SK-N-SH (cell line): ENCODE results near the gene GOT1. TPM values are rescaled to one million over a fixed set of nuclear protein-coding genes. Genes with fewer than 3 reads are reported as not detected.

Experiments used
- CTCF ChIA-PET: fragments of 300-600, 350-600 bp; formaldehyde crosslinking; extraction: SDS; loops from one replicate; lab custom pipeline; 2021; lab: Yijun Ruan, JAX
- POLR2A ChIA-PET: fragments of 350-600 bp; sonication (Branson Sonifier 250); formaldehyde crosslinking; extraction: SDS; loops from one replicate; lab custom pipeline; 2020; ENCODE audit warnings: antibody characterized with exemption, inconsistent platforms; lab: Yijun Ruan, JAX
- DNase-seq: peaks from one replicate; pipeline ENCODE4 v3.0.0; 2012
- H2AFZ ChIP-seq: fragments of 200-600 bp; sonication (generic); 2 replicates; pipeline ENCODE4 v1.8.1; 2016; ENCODE audit warnings: antibody characterized with exemption, mild to moderate bottlenecking, low read depth
- H3F3A ChIP-seq: fragments of 200-600 bp; sonication (generic); replicated peaks from 2 replicates; pipeline ENCODE3; 2016; ENCODE audit warnings: antibody characterized with exemption, mild to moderate bottlenecking; ENCODE audit not compliant: insufficient read depth
- H3K27ac ChIP-seq, 2 experiments: fragments of 200-500 bp in 1 of 2; fragments of 200-600 bp in 1 of 2; sonication (Bioruptor generic) in 1 of 2; sonication (generic), shearing (Covaris generic) in 1 of 2; 2 replicates each; pipeline versions ENCODE4 v1.5.1 to v1.6.1; 2014 to 2016; ENCODE audit warnings: low read depth in 2 of 2, inconsistent platforms in 1 of 2, low read length in 1 of 2, mild to moderate bottlenecking in 1 of 2, mixed read lengths in 1 of 2
- H3K27me3 ChIP-seq: fragments of 200-600 bp; sonication (generic), shearing (Covaris generic); 2 replicates; pipeline ENCODE4 v1.6.1; 2016; ENCODE audit warnings: mixed run types; ENCODE audit not compliant: insufficient read depth
- H3K36me3 ChIP-seq, 2 experiments: fragments of 200-500 bp in 1 of 2; fragments of 200-600 bp in 1 of 2; sonication (Bioruptor generic) in 1 of 2; sonication (generic) in 1 of 2; replicated peaks in 1 of 2; 2 replicates each; pipeline versions ENCODE3 to v1.5.1; 2014 to 2016; ENCODE audit warnings: low read length in 1 of 2, mild to moderate bottlenecking in 1 of 2; ENCODE audit not compliant: insufficient read depth in 2 of 2, control insufficient read depth in 1 of 2
- H3K4me1 ChIP-seq, 2 experiments: fragments of 200-500 bp in 1 of 2; fragments of 200-600 bp in 1 of 2; sonication (Bioruptor generic) in 1 of 2; sonication (generic), shearing (Covaris generic) in 1 of 2; 2 replicates each; pipeline versions ENCODE4 v1.5.1 to v1.6.1; 2014 to 2016; ENCODE audit warnings: low read depth in 1 of 2, low read length in 1 of 2, mixed run types in 1 of 2; ENCODE audit not compliant: insufficient read depth in 2 of 2, control insufficient read depth in 1 of 2
- H3K4me2 ChIP-seq: fragments of 200-600 bp; sonication (generic), shearing (Covaris generic); 2 replicates; pipeline ENCODE4 v1.6.1; 2017; ENCODE audit warnings: mixed run types
- H3K4me3 ChIP-seq, 2 experiments: fragments of 200-500 bp in 1 of 2; fragments of 200-600 bp in 1 of 2; sonication (Bioruptor generic) in 1 of 2; sonication (generic), shearing (Covaris generic) in 1 of 2; 2 replicates each; pipeline versions ENCODE4 v1.5.1 to v1.8.1; 2014 to 2016; ENCODE audit warnings: low read depth in 2 of 2, inconsistent platforms in 1 of 2, low read length in 1 of 2, mild to moderate bottlenecking in 1 of 2, mixed read lengths in 1 of 2, moderate library complexity in 1 of 2
- H3K79me2 ChIP-seq: fragments of 200-600 bp; sonication (generic); 2 replicates; pipeline ENCODE4 v1.8.1; 2017; ENCODE audit warnings: mild to moderate bottlenecking; ENCODE audit not compliant: insufficient read depth
- H3K9ac ChIP-seq: fragments of 200-600 bp; sonication (generic); 2 replicates; pipeline ENCODE4 v1.6.1; 2017; ENCODE audit warnings: mixed run types
- H3K9me2 ChIP-seq: fragments of 200-600 bp; sonication (generic); 2 replicates; pipeline ENCODE4 v1.6.1; 2017; ENCODE audit warnings: mixed run types
- H3K9me3 ChIP-seq: fragments of 200-600 bp; sonication (generic); 2 replicates; pipeline ENCODE4 v1.6.1; 2017; ENCODE audit warnings: mixed run types, mild to moderate bottlenecking, moderate library complexity
- H4K20me1 ChIP-seq: fragments of 200-600 bp; sonication (generic); 2 replicates; pipeline ENCODE4 v1.6.1; 2017; ENCODE audit warnings: mild to moderate bottlenecking, mixed run types; ENCODE audit not compliant: insufficient read depth
- CHD2 ChIP-seq: fragments of 150-350 bp; IDR thresholded peaks from 2 replicates; pipeline ENCODE4 v1.6.1; 2018; ENCODE audit warnings: low read length; ENCODE audit not compliant: partially characterized antibody
- CTCF ChIP-seq: fragments of 200-600 bp; sonication (generic); IDR thresholded peaks from 2 replicates; pipeline ENCODE4 v1.6.1; 2017; ENCODE audit warnings: antibody characterized with exemption, mild to moderate bottlenecking, moderate library complexity
- EP300 ChIP-seq, 2 experiments: IDR thresholded peaks; 2 replicates each; pipeline versions ENCODE4 v1.4.0 to v1.6.1; 2012; ENCODE audit warnings: borderline replicate concordance in 1 of 2, low read depth in 1 of 2, low read length in 1 of 2
- EZH2phosphoT487 ChIP-seq: fragments of 200-600 bp; sonication (generic); IDR thresholded peaks from 2 replicates; pipeline ENCODE4 v1.6.1; 2017; ENCODE audit warnings: low read depth, mixed run types, mild to moderate bottlenecking, antibody characterized with exemption, moderate library complexity, borderline replicate concordance
- FOXM1 ChIP-seq: IDR thresholded peaks from 2 replicates; pipeline ENCODE4 v1.4.0; 2012; ENCODE audit warnings: low read depth, mild to moderate bottlenecking
- MAX ChIP-seq: IDR thresholded peaks from 2 replicates; pipeline ENCODE4 v1.4.0; 2012; ENCODE audit warnings: low read depth
- MEF2A ChIP-seq: IDR thresholded peaks from 2 replicates; pipeline ENCODE4 v1.4.0; 2012; ENCODE audit warnings: low read depth, borderline replicate concordance
- MXI1 ChIP-seq: IDR thresholded peaks from 2 replicates; pipeline ENCODE4 v1.6.1; 2012; ENCODE audit warnings: mild to moderate bottlenecking, low read depth, low read length, improper control_type of control experiment
- NRF1 ChIP-seq: IDR thresholded peaks from 2 replicates; pipeline ENCODE4 v1.6.1; 2012; ENCODE audit warnings: low read depth, mild to moderate bottlenecking, low read length
- POLR2AphosphoS5 ChIP-seq: IDR thresholded peaks from 2 replicates; pipeline ENCODE4 v1.6.1; 2012; ENCODE audit warnings: low read depth, low read length
- RCOR1 ChIP-seq: fragments of 150-350 bp; IDR thresholded peaks from 2 replicates; pipeline ENCODE4 v1.6.1; 2017; ENCODE audit warnings: antibody characterized with exemption, low read length
- RFX5 ChIP-seq: IDR thresholded peaks from 2 replicates; pipeline ENCODE4 v1.6.1; 2012; ENCODE audit warnings: mild to moderate bottlenecking, improper control_type of control experiment, low read length
- RXRA ChIP-seq: IDR thresholded peaks from 2 replicates; pipeline ENCODE4 v1.4.0; 2012; ENCODE audit warnings: low read depth, mild to moderate bottlenecking, borderline replicate concordance
- SIN3A ChIP-seq: IDR thresholded peaks from 2 replicates; pipeline ENCODE4 v1.6.1; 2012; ENCODE audit warnings: low read depth, mild to moderate bottlenecking, low read length, moderate library complexity, borderline replicate concordance
- SMC3 ChIP-seq: IDR thresholded peaks from 2 replicates; pipeline ENCODE4 v1.6.1; 2012; ENCODE audit warnings: low read depth, low read length, improper control_type of control experiment
- TAF1 ChIP-seq: IDR thresholded peaks from 2 replicates; pipeline ENCODE4 v1.6.1; 2012; ENCODE audit warnings: low read depth, mild to moderate bottlenecking, low read length, moderate library complexity, borderline replicate concordance
- TCF12 ChIP-seq: IDR thresholded peaks from 2 replicates; pipeline ENCODE4 v1.4.0; 2012
- TEAD4 ChIP-seq: IDR thresholded peaks from 2 replicates; pipeline ENCODE4 v1.4.0; 2012; ENCODE audit warnings: mild to moderate bottlenecking, borderline replicate concordance; ENCODE audit not compliant: insufficient read depth
- USF1 ChIP-seq: IDR thresholded peaks from 2 replicates; pipeline ENCODE4 v1.4.0; 2012; ENCODE audit warnings: low read depth, borderline replicate concordance
- YY1 ChIP-seq: IDR thresholded peaks from 2 replicates; pipeline ENCODE4 v1.4.0; 2012; ENCODE audit warnings: low read depth, mild to moderate bottlenecking
- WGBS: methylation state at CpG from one replicate; pipeline ENCODE4 v1.1.6; 2017; ENCODE audit warnings: low lambda C conversion rate; 5-methylcytosine and 5-hydroxymethylcytosine counted together
- polyA plus RNA-seq, 3 experiments: library from polyadenylated mRNA; depleted of rRNA; stranded (reverse); fragments of >200 nt; gene quantifications; 2 replicates each; pipeline ENCODE4 v1.2.3, GENCODE V29; 2012

The GOT1 gene
- polyA plus RNA-seq, 1 of the 3 experiments (the other 2 are of a cell fraction), result 9.8 TPM

GRCh38 chr10:99433378-99434020 is 3.1 kb upstream of the GOT1 start:
- TF ChIP-seq CTCF, result peak; percentile 36
- no peak for TF ChIP-seq TEAD4
- no peak for TF ChIP-seq SIN3A
- TF ChIP-seq EZH2phosphoT487, result no peak
- peaks cover 8 to 10% of the 10 kb centered on the region in 2 experiments; a peak in 2 of 4 replicates for H3K4me1 ChIP-seq
- peaks cover 5 to 8% of the 10 kb centered on the region in 2 experiments for H3K36me3 ChIP-seq
- 0 out of 2 replicates have a peak, but pooled peaks cover 2% of the 10 kb centered on the region for H4K20me1 ChIP-seq
- WGBS, result 14% methylated on average over 1 of the region's 1 CpG
- ChIA-PET CTCF (interaction anchor here (1.0 to 8.6 kb wide), 2 partner anchors 40 to 176 kb away, joined by 3 to 118 read pairs; no protein-coding TSS in a partner anchor), POLR2A (no interaction called here)
- no peak overlapping the region for H3K9ac ChIP-seq
- H2AFZ ChIP-seq, result no peak overlapping the region
- H3K4me2 ChIP-seq, result no peak overlapping the region
- H3K27me3 ChIP-seq, result no peaks in the 10 kb centered on the region
- no peak overlapping the region for H3K27ac ChIP-seq
- no peaks in the 10 kb centered on the region for H3K9me2 ChIP-seq
- H3K79me2 ChIP-seq, result peaks cover 49% of the 10 kb centered on the region
- H3K9me3 ChIP-seq, result no peaks in the 10 kb centered on the region
- H3K4me3 ChIP-seq, result no peak overlapping the region
- H3F3A ChIP-seq, result peaks cover 7% of the 10 kb centered on the region
- no peak for DNase-seq

GRCh38 chr10:99432881-99433280 is 2.5 kb upstream of the GOT1 start:
- Histone ChIP-seq H2AFZ (no peak overlapping the region), H3F3A (peaks cover 7% of the 10 kb centered on the region), H3K27ac (no peak overlapping the region), H3K9me3 (no peaks in the 10 kb centered on the region), H3K79me2 (peaks cover 52% of the 10 kb centered on the region), H3K27me3 (no peaks in the 10 kb centered on the region), H3K4me3 (no peak overlapping the region), H3K9ac (no peak overlapping the region), H3K4me2 (no peak overlapping the region), H4K20me1 (0 out of 2 replicates have a peak, but pooled peaks cover 2% of the 10 kb centered on the region), H3K36me3 (peaks cover 5 to 6% of the 10 kb centered on the region in 2 experiments), H3K9me2 (no peaks in the 10 kb centered on the region), H3K4me1 (peaks cover 8 to 10% of the 10 kb centered on the region in 2 experiments; a peak in 2 of 4 replicates)
- CTCF ChIA-PET, result interaction anchor here (1.0 to 8.6 kb wide), 2 partner anchors 40 to 177 kb away, joined by 3 to 118 read pairs; no protein-coding TSS in a partner anchor
- 90% methylated on average over 6 of the region's 6 CpGs for whole genome bisulfite sequencing
- POLR2A ChIA-PET, result no interaction called here
- TF ChIP-seq TEAD4, result no peak
- TF ChIP-seq MXI1, result no peak
- TF ChIP-seq MAX, result no peak
- no peak for TF ChIP-seq MEF2A
- TF ChIP-seq RFX5, result no peak
- TF ChIP-seq CHD2, result no peak
- no peak for TF ChIP-seq SIN3A
- no peak for TF ChIP-seq SMC3
- TF ChIP-seq YY1, result no peak
- no peak for TF ChIP-seq POLR2AphosphoS5
- no peak for TF ChIP-seq EP300 (IDR thresholded peaks at IDR 0.05; ENCODE audit: borderline replicate concordance in 1 of 2, low read depth in 1 of 2, low read length in 1 of 2)
- TF ChIP-seq NRF1, result no peak
- no peak for TF ChIP-seq TCF12
- TF ChIP-seq RXRA, result no peak
- no peak for TF ChIP-seq TAF1
- TF ChIP-seq FOXM1, result no peak
- TF ChIP-seq RCOR1, result no peak
- no peak for TF ChIP-seq USF1
- DNase-seq, result no peak
